Smooth muscle cell (in vitro differentiated cells): ENCODE measurements around the gene HS3ST3B1. TPM values are rescaled to one million over a fixed set of nuclear protein-coding genes. Genes with fewer than 3 reads are reported as not detected.

Source experiments
- DNase-seq: peaks from one replicate; lab custom pipeline; 2025; ENCODE audit not compliant: unreplicated experiment; lab: John Stamatoyannopoulos, UW
- H2AFZ ChIP-seq: fragments of 200-600 bp; sonication (generic); 2 replicates; pipeline ENCODE4 v1.6.0; 2016; ENCODE audit warnings: antibody characterized with exemption, low read depth, mild to moderate bottlenecking
- H3F3A ChIP-seq: fragments of 200-600 bp; sonication (generic); 2 replicates; pipeline ENCODE4 v1.6.0; 2017; ENCODE audit warnings: antibody characterized with exemption, low read depth
- H3K27ac ChIP-seq: fragments of 200-600 bp; sonication (generic); 2 replicates; pipeline ENCODE4 v1.5.1; 2016; ENCODE audit warnings: low read depth, mild to moderate bottlenecking
- H3K27me3 ChIP-seq: fragments of 200-600 bp; sonication (generic); 2 replicates; pipeline ENCODE4 v1.6.1; 2016; ENCODE audit warnings: low read depth, mild to moderate bottlenecking
- H3K36me3 ChIP-seq: fragments of 200-600 bp; sonication (generic); 2 replicates; pipeline ENCODE4 v1.5.1; 2016; ENCODE audit warnings: low read depth
- H3K4me1 ChIP-seq: fragments of 200-600 bp; sonication (generic); 2 replicates; pipeline ENCODE4 v1.5.1; 2016; ENCODE audit warnings: low read depth
- H3K4me2 ChIP-seq: fragments of 200-600 bp; sonication (generic); 2 replicates; pipeline ENCODE4 v1.6.0; 2016; ENCODE audit warnings: mild to moderate bottlenecking
- H3K4me3 ChIP-seq: fragments of 200-600 bp; sonication (generic); 2 replicates; pipeline ENCODE4 v1.5.1; 2016; ENCODE audit warnings: mild to moderate bottlenecking
- H3K79me2 ChIP-seq: fragments of 200-600 bp; sonication (generic); 2 replicates; pipeline ENCODE4 v1.6.0; 2016; ENCODE audit warnings: low read depth, mild to moderate bottlenecking
- H3K9ac ChIP-seq: fragments of 200-600 bp; sonication (generic); 2 replicates; pipeline ENCODE4 v1.6.0; 2016; ENCODE audit warnings: low read depth
- H3K9me3 ChIP-seq: fragments of 200-600 bp; sonication (generic); replicated peaks from 2 replicates; pipeline ENCODE4 v1.5.1; 2016; ENCODE audit warnings: low read depth
- H4K20me1 ChIP-seq: fragments of 200-600 bp; sonication (generic); 2 replicates; pipeline ENCODE4 v1.6.0; 2016; ENCODE audit warnings: low read depth
- CTCF ChIP-seq: fragments of 200-600 bp; sonication (generic); IDR thresholded peaks from 2 replicates; pipeline ENCODE4 v1.5.1; 2017; ENCODE audit warnings: borderline replicate concordance, mild to moderate bottlenecking, antibody characterized with exemption; ENCODE audit not compliant: insufficient read depth, poor library complexity, severe bottlenecking
- WGBS: methylation state at CpG from one replicate; pipeline ENCODE4 v1.1.7; 2016; ENCODE audit warnings: low lambda C conversion rate; 5-methylcytosine and 5-hydroxymethylcytosine counted together
- polyA plus RNA-seq: library from polyadenylated mRNA; unstranded; fragments of >200 nt; fragmentation: Nextera tagmentation; extraction: Ambion mirVana; gene quantifications from 2 replicates; pipeline ENCODE4 v1.2.1, GENCODE V29; 2016
- total RNA-seq: library from RNA; depleted of rRNA; stranded (reverse); fragments of >200 nt; gene quantifications from 2 replicates; pipeline ENCODE4 v1.2.3, GENCODE V29; 2014

Gene HS3ST3B1
- total and polyA plus RNA-seq, 2 experiments from 2014 or later: 11.3 to 17.3 TPM

- no peaks in the 10 kb centered on the region for H3K9me3 ChIP-seq
- H3K27me3 ChIP-seq: no peaks in the 10 kb centered on the region
- H3K27ac ChIP-seq: no peak overlapping the region
- peaks cover 14% of the 10 kb centered on the region for H3K4me1 ChIP-seq
- TF ChIP-seq CTCF: no peak
- no peak overlapping the region for H3K4me3 ChIP-seq
- H3F3A ChIP-seq: no peaks in the 10 kb centered on the region
- no peaks in the 10 kb centered on the region for H4K20me1 ChIP-seq
- no peak for DNase-seq
- no peaks in the 10 kb centered on the region for H3K36me3 ChIP-seq
- no peaks in the 10 kb centered on the region for H3K79me2 ChIP-seq
- 80% methylated on average over 3 of the region's 3 CpGs for WGBS
- no peak overlapping the region for H2AFZ ChIP-seq
- no peak overlapping the region for H3K4me2 ChIP-seq
- H3K9ac ChIP-seq: no peak overlapping the region
Measured at GRCh38 chr17:14376666-14377065, 75.8 kb downstream of the HS3ST3B1 start.

DNA sequence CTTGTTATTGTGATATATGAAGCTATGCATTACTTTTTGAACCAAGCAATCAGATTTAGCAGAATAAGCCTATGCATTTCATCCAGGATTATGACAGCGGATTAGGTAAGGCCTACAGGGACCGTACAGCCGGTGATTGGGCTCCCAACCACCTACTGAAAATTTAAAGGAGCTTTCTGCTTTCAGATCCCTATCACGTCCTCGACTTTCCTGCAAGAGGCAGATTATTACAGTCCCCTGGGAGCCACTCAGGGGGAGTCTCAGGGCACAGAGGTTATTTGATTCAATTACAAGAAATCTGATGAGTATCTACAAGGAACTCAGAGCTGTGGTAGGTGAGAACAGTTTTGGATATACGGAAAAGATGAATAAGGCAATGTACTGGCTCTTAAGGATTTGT lies 80.7 kb downstream of the HS3ST3B1 start:
- H3K9me3 ChIP-seq: no peaks in the 10 kb centered on the region
- no peaks in the 10 kb centered on the region for H3K36me3 ChIP-seq
- TF ChIP-seq CTCF: no peak
- H3K79me2 ChIP-seq: no peaks in the 10 kb centered on the region
- H3K27me3 ChIP-seq: no peaks in the 10 kb centered on the region
- no peak overlapping the region for H3K4me2 ChIP-seq
- DNase-seq: no peak
- 90% methylated on average over 6 of the region's 6 CpGs for WGBS
- no peak overlapping the region for H2AFZ ChIP-seq
- no peak overlapping the region for H3K27ac ChIP-seq
- no peaks in the 10 kb centered on the region for H3K4me1 ChIP-seq
- no peaks in the 10 kb centered on the region for H3F3A ChIP-seq
- no peaks in the 10 kb centered on the region for H4K20me1 ChIP-seq
- no peak overlapping the region for H3K9ac ChIP-seq
- H3K4me3 ChIP-seq: no peak overlapping the region

- H3K4me3 ChIP-seq: no peak overlapping the region
- H3K4me1 ChIP-seq: no peaks in the 10 kb centered on the region
- H4K20me1 ChIP-seq: no peaks in the 10 kb centered on the region
- H3K79me2 ChIP-seq: no peaks in the 10 kb centered on the region
- H2AFZ ChIP-seq: no peak overlapping the region
- TF ChIP-seq CTCF: no peak
- H3K9ac ChIP-seq: no peak overlapping the region
- no peaks in the 10 kb centered on the region for H3F3A ChIP-seq
- no peaks in the 10 kb centered on the region for H3K27me3 ChIP-seq
- no peak for DNase-seq
- no peak overlapping the region for H3K4me2 ChIP-seq
- no peaks in the 10 kb centered on the region for H3K9me3 ChIP-seq
- no peak overlapping the region for H3K27ac ChIP-seq
- H3K36me3 ChIP-seq: no peaks in the 10 kb centered on the region
- WGBS: 74% methylated on average over 7 of the region's 7 CpGs
Measured at GRCh38 chr17:14387036-14387435, 86.2 kb downstream of the HS3ST3B1 start.

DNA sequence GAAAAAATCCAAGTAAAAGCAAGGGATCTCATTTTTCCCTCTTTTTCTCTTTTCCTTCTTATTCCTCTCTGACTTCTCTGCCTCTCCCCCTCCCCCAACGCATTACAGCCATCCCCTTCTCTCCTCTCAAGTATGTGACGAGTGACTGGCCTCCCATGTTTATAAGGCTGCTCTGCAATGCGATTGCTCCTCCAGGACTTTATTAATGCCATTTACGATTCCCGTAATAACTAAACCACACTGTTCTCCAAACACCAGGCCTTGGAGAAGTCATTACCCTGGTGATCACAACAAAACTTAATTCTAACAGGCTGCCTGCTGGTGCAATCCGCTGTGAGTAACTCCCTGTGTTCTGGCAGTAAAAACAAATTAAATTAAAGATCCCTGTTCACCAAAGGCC lies 88.8 kb downstream of the HS3ST3B1 start:
- H3F3A ChIP-seq: no peaks in the 10 kb centered on the region
- no peak for TF ChIP-seq CTCF
- no peak overlapping the region for H2AFZ ChIP-seq
- no peaks in the 10 kb centered on the region for H4K20me1 ChIP-seq
- 38% methylated on average over 6 of the region's 6 CpGs for WGBS
- no peaks in the 10 kb centered on the region for H3K27me3 ChIP-seq
- no peaks in the 10 kb centered on the region for H3K4me1 ChIP-seq
- H3K4me2 ChIP-seq: no peak overlapping the region
- H3K9ac ChIP-seq: no peak overlapping the region
- H3K36me3 ChIP-seq: no peaks in the 10 kb centered on the region
- H3K79me2 ChIP-seq: no peaks in the 10 kb centered on the region
- no peak overlapping the region for H3K27ac ChIP-seq
- DNase-seq: no peak
- no peaks in the 10 kb centered on the region for H3K9me3 ChIP-seq
- no peak overlapping the region for H3K4me3 ChIP-seq
